ENCODE measurements around the gene OR2F1. TPM values are rescaled to one million over a fixed set of nuclear protein-coding genes. Genes with fewer than 3 reads are reported as not detected.

OR2F1 gene
- total RNA-seq, 2 donors from 2014 or later: not detected

DNA sequence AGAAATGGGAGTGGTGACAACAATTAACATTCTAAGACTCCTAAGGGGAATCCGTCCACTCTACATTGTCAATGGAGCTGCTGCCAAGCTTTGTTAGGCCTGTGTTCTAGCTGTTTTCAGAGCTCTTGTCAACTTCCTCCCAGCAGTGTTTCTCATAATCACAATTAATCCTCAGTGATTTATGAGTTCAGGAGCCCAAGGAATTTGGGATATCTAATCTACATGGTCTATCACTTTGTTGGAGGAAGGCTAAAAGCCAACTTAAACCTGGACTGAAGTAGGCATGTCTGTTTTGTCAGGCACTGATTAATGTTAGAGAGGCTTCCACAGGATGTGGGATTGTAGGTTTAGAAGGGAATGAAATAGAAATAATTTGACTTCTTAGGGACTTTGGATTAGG, 29.8 kb upstream of the OR2F1 start:
- no peaks in the 10 kb centered on the region for H3K9me3 ChIP-seq
- intact Hi-C loops (cut with DNase I): no loop called here
- H3K36me3 ChIP-seq: no peaks in the 10 kb centered on the region
- no peak for DNase-seq (ENCODE audit: low spot score)
- H3K4me1 ChIP-seq (replicated peaks): no peaks in the 10 kb centered on the region
- TF ChIP-seq, protein P1, sequence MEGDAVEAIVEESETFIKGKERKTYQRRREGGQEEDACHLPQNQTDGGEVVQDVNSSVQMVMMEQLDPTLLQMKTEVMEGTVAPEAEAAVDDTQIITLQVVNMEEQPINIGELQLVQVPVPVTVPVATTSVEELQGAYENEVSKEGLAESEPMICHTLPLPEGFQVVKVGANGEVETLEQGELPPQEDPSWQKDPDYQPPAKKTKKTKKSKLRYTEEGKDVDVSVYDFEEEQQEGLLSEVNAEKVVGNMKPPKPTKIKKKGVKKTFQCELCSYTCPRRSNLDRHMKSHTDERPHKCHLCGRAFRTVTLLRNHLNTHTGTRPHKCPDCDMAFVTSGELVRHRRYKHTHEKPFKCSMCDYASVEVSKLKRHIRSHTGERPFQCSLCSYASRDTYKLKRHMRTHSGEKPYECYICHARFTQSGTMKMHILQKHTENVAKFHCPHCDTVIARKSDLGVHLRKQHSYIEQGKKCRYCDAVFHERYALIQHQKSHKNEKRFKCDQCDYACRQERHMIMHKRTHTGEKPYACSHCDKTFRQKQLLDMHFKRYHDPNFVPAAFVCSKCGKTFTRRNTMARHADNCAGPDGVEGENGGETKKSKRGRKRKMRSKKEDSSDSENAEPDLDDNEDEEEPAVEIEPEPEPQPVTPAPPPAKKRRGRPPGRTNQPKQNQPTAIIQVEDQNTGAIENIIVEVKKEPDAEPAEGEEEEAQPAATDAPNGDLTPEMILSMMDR (IDR thresholded peaks at IDR 0.05): no peak
- no peak for TF ChIP-seq POLR2A (IDR thresholded peaks at IDR 0.05)
- no peak for TF ChIP-seq POLR2AphosphoS5 (IDR thresholded peaks at IDR 0.05)
- no peak overlapping the region for H3K27ac ChIP-seq
- no peaks in the 10 kb centered on the region for H3K27me3 ChIP-seq (replicated peaks; ENCODE audit: insufficient read depth)
- no peak overlapping the region for H3K4me3 ChIP-seq
- WGBS: 50% methylated on average over 1 of the region's 1 CpG

DNA sequence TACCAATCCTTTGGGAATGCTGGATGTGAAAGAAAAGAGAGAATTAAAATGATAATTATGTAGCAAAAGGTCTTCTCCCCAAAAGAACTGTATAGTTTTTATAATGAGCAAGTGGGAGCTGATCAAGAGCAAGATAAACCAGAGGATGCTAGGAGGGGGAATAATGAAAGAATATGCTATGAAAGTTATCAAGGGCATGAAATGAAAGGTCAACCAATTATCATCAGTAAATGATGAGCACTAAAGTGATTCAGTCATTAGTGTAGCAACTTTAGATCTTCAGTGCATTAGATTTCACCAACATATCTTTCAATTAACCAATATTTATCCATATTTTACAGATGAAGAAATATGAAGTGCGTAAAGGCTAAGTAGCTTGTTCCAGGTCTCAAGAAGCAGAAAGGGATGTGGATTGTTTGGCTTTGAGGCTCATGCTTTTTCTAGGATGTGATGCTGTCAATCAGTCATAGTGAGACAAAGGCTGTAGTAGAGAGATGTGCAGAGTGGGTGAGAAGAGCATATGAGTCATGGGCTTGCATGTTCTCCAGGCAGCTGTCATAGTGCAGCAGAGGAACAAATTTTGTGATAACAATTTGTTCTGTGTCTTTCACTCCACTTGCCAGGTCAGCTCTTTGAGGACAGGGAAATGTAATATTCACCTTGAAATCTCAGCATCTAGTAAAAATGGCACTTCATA, 25.3 kb upstream of the OR2F1 start:
- Histone ChIP-seq H3K9me3 (no peaks in the 10 kb centered on the region), H3K36me3 (no peaks in the 10 kb centered on the region), H3K4me3 (no peak overlapping the region), H3K4me1 (replicated peaks) (no peaks in the 10 kb centered on the region), H3K27me3 (replicated peaks; ENCODE audit: insufficient read depth) (no peaks in the 10 kb centered on the region), H3K27ac (no peak overlapping the region)
- TF ChIP-seq, protein P1 (IDR thresholded peaks at IDR 0.05): no peak
- TF ChIP-seq POLR2A (IDR thresholded peaks at IDR 0.05): no peak
- no peak for TF ChIP-seq POLR2AphosphoS5 (IDR thresholded peaks at IDR 0.05)
- WGBS: 97% methylated on average over 1 of the region's 1 CpG
- intact Hi-C loops (cut with DNase I): no loop called here
- DNase-seq (ENCODE audit: low spot score): no peak

DNA sequence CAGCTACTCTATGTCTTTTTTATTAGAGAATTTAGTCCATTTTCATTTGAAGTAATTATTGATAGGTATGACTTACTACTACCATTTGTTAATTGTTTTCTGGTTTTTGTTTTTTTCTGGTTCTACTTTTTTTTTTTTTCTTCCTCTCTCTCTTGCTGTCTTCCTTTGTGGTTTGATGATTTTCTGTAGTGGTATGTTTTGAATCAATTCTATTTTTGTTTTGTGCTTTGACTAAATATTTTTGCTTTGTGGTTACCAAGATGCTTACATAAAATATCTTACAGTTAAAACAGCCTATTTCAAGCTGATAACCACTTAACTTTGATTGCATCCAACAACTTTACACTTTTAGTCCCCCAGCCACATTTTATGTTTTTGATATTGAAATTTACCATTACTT, 22.9 kb upstream of the OR2F1 start:
- H3K4me1 ChIP-seq (replicated peaks): no peaks in the 10 kb centered on the region
- DNase-seq (ENCODE audit: low spot score): no peak
- intact Hi-C loops (cut with DNase I): no loop called here
- no peaks in the 10 kb centered on the region for H3K9me3 ChIP-seq
- no peak overlapping the region for H3K27ac ChIP-seq
- H3K27me3 ChIP-seq (replicated peaks; ENCODE audit: insufficient read depth): no peaks in the 10 kb centered on the region
- no peak overlapping the region for H3K4me3 ChIP-seq
- TF ChIP-seq POLR2AphosphoS5 (IDR thresholded peaks at IDR 0.05): no peak
- TF ChIP-seq POLR2A (IDR thresholded peaks at IDR 0.05): no peak
- TF ChIP-seq, protein P1 (IDR thresholded peaks at IDR 0.05): no peak
- no peaks in the 10 kb centered on the region for H3K36me3 ChIP-seq

DNA sequence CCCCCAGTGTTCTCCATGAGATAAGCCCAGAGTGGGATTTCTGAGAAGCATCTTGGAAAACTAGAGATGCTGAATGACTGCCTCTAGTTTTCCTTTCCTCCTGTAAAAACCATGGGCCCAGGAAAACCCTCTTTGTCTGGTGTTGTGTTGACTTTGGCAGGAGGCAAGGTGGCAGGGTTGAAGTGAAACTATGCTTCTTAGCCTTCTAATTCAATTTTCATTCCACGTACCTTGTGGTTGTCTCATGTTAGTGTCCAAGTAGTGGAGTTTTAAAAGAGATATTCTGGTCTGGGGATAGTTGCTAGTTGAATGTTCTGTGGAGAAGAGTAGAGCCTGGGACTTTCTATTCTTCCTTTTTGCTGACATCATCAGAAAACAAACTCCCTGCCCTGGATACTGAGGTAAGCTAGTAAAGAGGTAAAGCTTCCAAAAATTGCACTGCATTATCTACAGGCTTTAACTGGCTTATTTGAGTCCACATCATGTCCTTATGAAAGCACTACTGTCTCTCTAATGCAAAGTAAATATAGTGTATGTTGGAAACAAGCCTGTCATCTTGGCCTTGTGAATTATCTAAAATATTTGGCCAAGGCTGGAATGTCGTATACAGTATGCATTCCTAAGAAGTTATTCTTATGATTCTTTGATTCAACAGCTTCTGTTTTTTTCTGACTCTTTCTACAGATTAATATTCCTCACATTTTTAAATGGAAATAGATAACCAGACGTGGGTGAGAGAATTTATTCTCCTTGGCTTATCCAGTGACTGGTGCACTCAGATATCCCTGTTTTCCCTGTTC, 19.9 kb upstream of the OR2F1 start, which contains the start of gene OR2F2:
Gene OR2F2, plus strand, starts transcription at position 708 of the 800 bp plus-strand sequence. Its CDS starts 0 bp downstream, at position 708.
- Histone ChIP-seq H3K4me1 (replicated peaks) (no peaks in the 10 kb centered on the region), H3K4me3 (no peak within 1 kb of the TSS), H3K36me3 (no peaks in the 10 kb centered on the region), H3K27ac (no peak within 1 kb of the TSS), H3K9me3 (no peaks in the 10 kb centered on the region), H3K27me3 (replicated peaks; ENCODE audit: insufficient read depth) (no peaks in the 10 kb centered on the region)
- WGBS: 58% methylated on average over 3 of the region's 3 CpGs
- no peak for DNase-seq (ENCODE audit: low spot score)
- intact Hi-C loops (cut with DNase I): no loop called here
- TF ChIP-seq POLR2AphosphoS5 (IDR thresholded peaks at IDR 0.05): no peak
- TF ChIP-seq, protein P1 (IDR thresholded peaks at IDR 0.05): no peak
- TF ChIP-seq POLR2A (IDR thresholded peaks at IDR 0.05): no peak

Measured in prostate gland (tissue), 2 donors.